NCI-H1436 treated with DMSO at 0.1 percent for 48 hours (cell line): ENCODE data around the gene B4GAT1.
"Not testable (repeated sequence)": the region's sequence is repeated elsewhere in the genome, so short reads cannot be mapped to it uniquely, and the experiment has no call there.

Source experiments
- DNase-seq: peaks from one replicate; lab custom pipeline; 2025; lab: John Stamatoyannopoulos, UW

The B4GAT1 gene

GRCh38 chr11:66322732-66323427 is 24.5 kb downstream of the B4GAT1 start:
- DNase-seq, result no peak

- no peak for DNase-seq
These were observed 25.8 kb downstream of the B4GAT1 start for GRCh38 chr11:66321606-66322005.

GRCh38 chr11:66320748-66321147 is 26.7 kb downstream of the B4GAT1 start:
- not testable (repeated sequence) for DNase-seq

DNA sequence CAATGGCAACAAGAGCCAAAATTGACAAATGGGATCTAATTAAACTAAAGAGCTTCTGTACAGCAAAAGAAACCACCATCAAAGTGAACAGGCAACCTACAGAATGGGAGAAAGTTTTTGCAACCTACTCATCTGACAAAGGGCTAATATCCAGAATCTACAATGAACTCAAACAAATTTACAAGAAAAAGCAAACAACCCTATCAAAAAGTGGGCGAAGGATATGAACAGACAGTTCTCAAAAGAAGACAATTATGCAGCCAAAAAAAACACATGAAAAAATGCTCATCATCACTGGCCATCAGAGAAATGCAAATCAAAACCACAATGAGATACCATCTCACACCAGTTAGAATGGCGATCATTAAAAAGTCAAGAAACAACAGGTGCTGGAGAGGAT is 27.1 kb downstream of the B4GAT1 start:
- not testable (repeated sequence) for DNase-seq

GRCh38 chr11:66318600-66318970 is 28.8 kb downstream of the B4GAT1 start:
- DNase-seq, result no peak

GRCh38 chr11:66317723-66318599 is 29.5 kb downstream of the B4GAT1 start:
- no peak for DNase-seq

- DNase-seq, result no peak
These were observed 30.1 kb downstream of the B4GAT1 start for GRCh38 chr11:66317322-66317722.

- no peak for DNase-seq
These were observed 30.6 kb downstream of the B4GAT1 start, which contains the start of gene CD248 for GRCh38 chr11:66316849-66317251. Gene CD248 (minus strand): TSS chr11:66317044. CDS start chr11:66317027, 17 bp downstream.

- no peak for DNase-seq
These were observed 31.3 kb downstream of the B4GAT1 start for GRCh38 chr11:66315921-66316811.

DNA sequence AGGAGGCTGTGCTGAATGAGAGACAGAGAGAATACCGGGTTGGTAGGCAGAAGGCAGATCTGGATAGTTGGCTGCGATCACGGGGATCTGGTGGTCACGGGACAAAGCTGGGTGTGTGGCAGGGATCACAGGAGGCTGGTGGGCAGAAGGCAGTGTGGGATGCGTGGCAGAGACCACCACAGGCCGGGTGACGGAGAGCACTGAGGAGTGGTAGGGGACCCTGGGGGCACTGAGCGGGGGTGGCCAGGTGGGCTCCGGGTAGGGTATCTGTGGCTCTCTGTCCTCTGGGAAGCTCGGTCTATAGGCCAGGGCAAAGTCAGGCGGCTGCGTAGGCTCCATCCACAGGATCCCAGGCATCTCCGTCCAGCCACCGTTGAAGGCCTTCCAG is 31.9 kb downstream of the B4GAT1 start:
- DNase-seq, result no peak

DNA sequence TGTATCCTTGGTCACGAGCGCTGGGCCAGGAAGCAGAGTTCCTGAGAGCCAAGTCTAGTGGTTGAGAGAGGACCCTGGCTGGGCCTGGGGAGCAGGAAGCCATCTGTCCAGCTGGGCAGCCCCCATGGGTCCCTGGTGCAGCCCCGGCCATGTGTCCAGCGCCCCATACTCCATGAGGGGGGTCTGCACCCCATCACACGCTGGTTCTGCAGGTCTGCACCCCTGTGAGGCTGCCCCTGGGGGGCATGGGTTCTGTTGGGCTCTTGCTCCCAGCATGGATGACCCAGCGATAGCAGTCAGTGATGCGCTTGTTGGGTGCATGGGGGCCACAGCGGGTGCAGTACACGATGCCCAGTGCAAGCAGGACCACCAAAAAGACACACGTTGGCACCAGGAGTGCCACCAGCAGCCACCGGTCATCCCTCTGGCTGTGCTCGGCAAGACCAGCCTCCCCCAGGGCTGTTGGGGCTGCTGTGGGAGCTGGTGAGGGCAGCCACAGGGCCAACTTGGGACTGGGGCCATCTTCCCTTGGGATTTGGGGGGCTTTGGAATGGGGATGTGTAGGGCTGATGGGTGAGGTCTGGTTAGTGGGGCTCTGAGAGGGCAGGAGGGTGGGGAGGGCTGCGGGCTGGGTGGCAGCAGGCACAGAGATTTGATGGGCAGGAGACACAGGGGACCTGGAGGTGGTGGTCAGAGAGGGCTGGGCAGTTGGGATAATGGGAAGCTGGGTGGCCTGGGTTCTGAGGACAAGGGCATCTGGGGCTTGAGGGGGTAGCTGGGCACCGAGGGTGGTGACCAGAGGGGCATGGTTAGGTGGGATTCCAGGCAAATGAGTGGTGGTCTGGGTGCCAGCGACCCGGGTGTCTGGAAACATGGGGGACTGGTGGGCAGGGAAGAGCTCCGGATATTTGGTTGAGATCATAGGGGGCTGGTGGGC is 32.6 kb downstream of the B4GAT1 start:
- DNase-seq, result no peak

- DNase-seq, result no peak
These were observed 33.3 kb downstream of the B4GAT1 start for GRCh38 chr11:66314186-66314501.

GRCh38 chr11:66313321-66314185 is 33.9 kb downstream of the B4GAT1 start:
- no peak for DNase-seq

GRCh38 chr11:66312549-66313320 is 34.7 kb downstream of the B4GAT1 start:
- DNase-seq, result peak; percentile 88

- peak; percentile 81 for DNase-seq
These were observed 35.4 kb downstream of the B4GAT1 start for GRCh38 chr11:66311965-66312548.

DNA sequence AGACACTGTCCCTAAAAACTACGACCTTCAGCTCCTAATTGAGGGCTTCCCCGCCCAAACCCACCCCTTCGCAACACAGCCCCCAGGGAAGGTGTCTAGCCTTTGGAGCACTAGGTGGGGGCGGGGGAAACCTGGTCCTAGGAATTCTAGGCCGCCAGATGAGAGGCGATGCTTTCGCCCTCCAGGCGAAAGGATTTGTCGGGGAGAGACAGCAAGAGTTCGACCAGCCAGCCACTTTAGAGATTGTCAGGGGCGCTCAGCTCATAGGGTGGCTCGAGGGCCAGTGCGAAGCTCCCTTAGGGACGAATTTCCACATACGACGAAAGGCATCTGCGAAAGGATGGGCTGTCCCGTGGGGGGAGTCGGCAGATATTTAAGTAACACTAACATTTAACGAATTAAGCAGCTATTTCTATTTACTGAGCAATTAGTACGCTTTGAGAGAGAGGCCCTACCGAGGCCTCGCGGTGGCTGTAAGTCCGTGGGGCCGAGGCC is 35.9 kb downstream of the B4GAT1 start:
- no peak for DNase-seq

- not testable (repeated sequence) for DNase-seq
These were observed 36.5 kb downstream of the B4GAT1 start for GRCh38 chr11:66310803-66311440.

- DNase-seq, result no peak
These were observed 37.1 kb downstream of the B4GAT1 start for GRCh38 chr11:66310324-66310723.
